ENCODE measurements around the gene LARP1B. TPM values are rescaled to one million over a fixed set of nuclear protein-coding genes. Genes with fewer than 3 reads are reported as not detected.
A peak's percentile ranks its signal among the peaks of the same experiment; 100 is the strongest.
"Not testable (repeated sequence)": the region's sequence is repeated elsewhere in the genome, so short reads cannot be mapped to it uniquely, and the experiment has no call there.

Gene LARP1B
- total RNA-seq, 6 experiments from 2014 or later = 11.1 to 12.4 (median 11.6) TPM

- Mint-ChIP-seq H3K27me3 (ENCODE audit: insufficient read depth) (no peaks in the 10 kb centered on the region), H3K36me3 (ENCODE audit: low read depth) (no peaks in the 10 kb centered on the region), H3K9me3 (no peaks in the 10 kb centered on the region), H3K4me1 (ENCODE audit: low read depth) (peaks cover 12% of the 10 kb centered on the region), H3K4me3 (no peak overlapping the region), H3K27ac (no peak overlapping the region)
- DNase-seq = peak; percentile 12
- TF ChIP-seq CTCF (IDR thresholded peaks at IDR 0.05) = peak; percentile 66
Measured at GRCh38 chr4:128068918-128069317, 7.8 kb downstream of the LARP1B start.

- Mint-ChIP-seq H3K27ac (no peak overlapping the region), H3K36me3 (ENCODE audit: low read depth) (no peaks in the 10 kb centered on the region; the same call in 1 of the 2 replicates), H3K4me1 (ENCODE audit: low read depth) (no peaks in the 10 kb centered on the region), H3K9me3 (no peaks in the 10 kb centered on the region), H3K27me3 (ENCODE audit: insufficient read depth) (no peaks in the 10 kb centered on the region), H3K4me3 (no peak overlapping the region)
- TF ChIP-seq CTCF (IDR thresholded peaks at IDR 0.05) = no peak
- no peak for DNase-seq
Measured at GRCh38 chr4:128076464-128076863, 15.4 kb downstream of the LARP1B start.

GRCh38 chr4:128095293-128095692 is 34.2 kb downstream of the LARP1B start:
- not testable (repeated sequence) for H3K4me3 Mint-ChIP-seq; DNase-seq; H3K27ac Mint-ChIP-seq; H3K4me1 Mint-ChIP-seq (ENCODE audit: low read depth); H3K27me3 Mint-ChIP-seq (ENCODE audit: insufficient read depth); H3K9me3 Mint-ChIP-seq
- peaks cover 28% of the 10 kb centered on the region for H3K36me3 Mint-ChIP-seq (ENCODE audit: low read depth)

- no peak for DNase-seq
- Mint-ChIP-seq H3K9me3 (no peaks in the 10 kb centered on the region), H3K4me1 (ENCODE audit: low read depth) (peaks cover 7% of the 10 kb centered on the region; the same call in 1 of the 2 replicates), H3K27ac (no peak overlapping the region), H3K36me3 (ENCODE audit: low read depth) (0 out of 2 replicates have a peak, but pooled peaks cover 15% of the 10 kb centered on the region), H3K27me3 (ENCODE audit: insufficient read depth) (no peaks in the 10 kb centered on the region), H3K4me3 (no peak overlapping the region)
- TF ChIP-seq CTCF (IDR thresholded peaks at IDR 0.05) = no peak
Measured at GRCh38 chr4:128107766-128108165, 46.7 kb downstream of the LARP1B start.

GRCh38 chr4:128123036-128123435 is 61.9 kb downstream of the LARP1B start:
- no peak for DNase-seq
- Mint-ChIP-seq H3K9me3 (no peaks in the 10 kb centered on the region), H3K4me3 (no peak overlapping the region), H3K4me1 (ENCODE audit: low read depth) (peaks cover 6% of the 10 kb centered on the region), H3K36me3 (ENCODE audit: low read depth) (peaks cover 31% of the 10 kb centered on the region), H3K27ac (no peak overlapping the region), H3K27me3 (ENCODE audit: insufficient read depth) (no peaks in the 10 kb centered on the region)
- no peak for TF ChIP-seq CTCF (IDR thresholded peaks at IDR 0.05)

GRCh38 chr4:128130621-128131020 is 69.5 kb downstream of the LARP1B start:
- Mint-ChIP-seq H3K27me3 (ENCODE audit: insufficient read depth) (no peaks in the 10 kb centered on the region), H3K4me3 (no peak overlapping the region), H3K36me3 (ENCODE audit: low read depth) (peaks cover 27% of the 10 kb centered on the region), H3K4me1 (ENCODE audit: low read depth) (peaks cover 6% of the 10 kb centered on the region), H3K9me3 (no peaks in the 10 kb centered on the region; the same call in 1 of the 2 replicates), H3K27ac (no peak overlapping the region)
- TF ChIP-seq CTCF (IDR thresholded peaks at IDR 0.05) = no peak
- no peak for DNase-seq
